CD4-positive, alpha-beta memory T cell (primary cell): ENCODE results near the gene SBF1. TPM values are rescaled to one million over a fixed set of nuclear protein-coding genes. Genes with fewer than 3 reads are reported as not detected.

Experiments used
- CTCF ChIA-PET: fragments of 350-600 bp; sonication (Branson Sonifier 250); formaldehyde crosslinking; loops from one replicate; lab custom pipeline; 2021; ENCODE audit warnings: inconsistent platforms; ENCODE audit not compliant: partially characterized antibody; lab: Charles Lee
- POLR2A ChIA-PET: fragments of 350-600 bp; sonication (Branson Sonifier 250); formaldehyde crosslinking; loops from one replicate; lab custom pipeline; 2021; ENCODE audit not compliant: partially characterized antibody; lab: Charles Lee
- DNase-seq, 5 donors: peaks; one replicate each; pipeline versions ENCODE4 v3.0.0 to v3.0.0-alpha.2; 2020 to 2022; ENCODE audit warnings: mixed read lengths in 1 of 5
- H3K27ac ChIP-seq: one replicate; pipeline ENCODE4 v1.7.0; 2013; ENCODE audit warnings: low read depth, low read length
- H3K27me3 ChIP-seq: 2 replicates; pipeline ENCODE4 v1.7.0; 2013; ENCODE audit warnings: mild to moderate bottlenecking, low read length, moderate library complexity; ENCODE audit not compliant: insufficient read depth
- H3K36me3 ChIP-seq: 2 replicates; pipeline ENCODE4 v1.7.0; 2013; ENCODE audit warnings: mild to moderate bottlenecking, low read length, moderate library complexity; ENCODE audit not compliant: insufficient read depth
- H3K4me1 ChIP-seq: 2 replicates; pipeline ENCODE4 v1.7.0; 2013; ENCODE audit warnings: mild to moderate bottlenecking, low read length, moderate library complexity; ENCODE audit not compliant: insufficient read depth
- H3K4me3 ChIP-seq, 2 donors: one replicate each; pipeline ENCODE4 v1.7.0; 2013; ENCODE audit warnings: low read length in 2 of 2, mild to moderate bottlenecking in 1 of 2
- H3K9me3 ChIP-seq, 2 donors: one replicate each; pipeline ENCODE4 v1.7.0; 2013; ENCODE audit warnings: low read length in 2 of 2, control low read depth in 1 of 2; ENCODE audit not compliant: control insufficient read depth in 1 of 2
- H3K27ac Mint-ChIP-seq, 7 donors: one replicate each; pipeline ENCODE4 v1.8.0; 2020 to 2021; ENCODE audit warnings: mixed read lengths in 7 of 7, mild to moderate bottlenecking in 6 of 7, inconsistent platforms in 3 of 7, moderate library complexity in 3 of 7
- H3K27me3 Mint-ChIP-seq, 2 donors: one replicate each; pipeline ENCODE4 v1.8.0; 2020 to 2021; ENCODE audit warnings: mixed read lengths in 2 of 2
- H3K36me3 Mint-ChIP-seq, 2 donors: one replicate each; pipeline ENCODE4 v1.8.0; 2020 to 2021; ENCODE audit warnings: mixed read lengths in 2 of 2, inconsistent platforms in 1 of 2, mild to moderate bottlenecking in 1 of 2
- H3K4me1 Mint-ChIP-seq, 4 donors: one replicate each; pipeline ENCODE4 v1.8.0; 2020 to 2021; ENCODE audit warnings: mixed read lengths in 4 of 4, mild to moderate bottlenecking in 1 of 4
- H3K4me3 Mint-ChIP-seq, 8 donors: one replicate each; pipeline ENCODE4 v1.8.0; 2020 to 2021; ENCODE audit warnings: mixed read lengths in 8 of 8, mild to moderate bottlenecking in 7 of 8, moderate library complexity in 6 of 8, inconsistent platforms in 3 of 8
- H3K9me3 Mint-ChIP-seq, 8 donors: one replicate each; pipeline ENCODE4 v1.8.0; 2020 to 2021; ENCODE audit warnings: mixed read lengths in 8 of 8, mild to moderate bottlenecking in 5 of 8, inconsistent platforms in 3 of 8, moderate library complexity in 1 of 8
- intact Hi-C: fragments of 100-400 bp; cut with micrococcal nuclease; formaldehyde crosslinking; loops from one replicate; pipeline ENCODE4 v1.15.1; 2023
- polyA plus RNA-seq, 2 donors: library from polyadenylated mRNA; unstranded; fragments of 300-500 nt; fragmentation: Illumina TruSeq; gene quantifications; one replicate each; pipeline ENCODE4 v1.2.3, GENCODE V29; 2021
- total RNA-seq, 2 experiments: library from RNA; stranded (reverse); gene quantifications; one replicate each; pipeline ENCODE4 v1.2.3, GENCODE V29; 2021

SBF1 gene
- total and polyA plus RNA-seq, 4 experiments from 2014 or later = 13.2 to 221 (median 130) TPM

DNA sequence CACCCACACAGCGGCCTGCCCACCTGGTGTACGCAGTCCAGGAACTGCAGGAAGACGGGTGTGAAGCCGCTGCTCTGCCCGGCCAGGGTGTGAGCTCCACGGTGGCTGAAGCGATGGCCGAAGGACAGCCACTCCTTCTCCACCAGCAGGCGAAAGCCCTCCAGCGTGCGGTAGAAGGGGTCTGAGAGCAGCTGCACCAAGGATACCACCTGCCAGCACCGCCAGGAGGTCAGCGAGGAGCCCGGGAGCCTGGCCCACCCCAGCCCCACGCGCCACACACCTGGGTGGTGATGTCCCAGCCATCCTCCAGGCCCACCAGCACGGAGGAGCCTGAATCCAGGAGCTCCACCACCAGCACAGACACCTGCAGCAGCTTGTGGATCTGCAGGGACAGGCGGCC, 19.6 kb downstream of the SBF1 start:
- H3K9me3 Mint-ChIP-seq = peaks cover 0 to 3% (median 0%) of the 10 kb centered on the region in 8 donors
- CTCF ChIA-PET = no interaction called here
- peaks cover 0 to 6% (median 4%) of the 10 kb centered on the region in 4 donors for H3K4me1 Mint-ChIP-seq
- peaks cover 23 to 56% of the 10 kb centered on the region in 2 donors for H3K36me3 Mint-ChIP-seq
- Histone ChIP-seq H3K27ac (no peak overlapping the region), H3K27me3 (no peaks in the 10 kb centered on the region), H3K4me3 (no peak overlapping the region), H3K36me3 (peaks cover 47% of the 10 kb centered on the region), H3K9me3 (no peaks in the 10 kb centered on the region), H3K4me1 (no peaks in the 10 kb centered on the region)
- H3K4me3 Mint-ChIP-seq = no peak overlapping the region
- no peaks in the 10 kb centered on the region for H3K27me3 Mint-ChIP-seq
- POLR2A ChIA-PET = interaction anchor here (0.8 to 6.2 kb wide), 2 partner anchors 14 to 122 kb away, joined by 3 to 38 read pairs; no protein-coding TSS in a partner anchor
- H3K27ac Mint-ChIP-seq = no peak overlapping the region
- no peak for DNase-seq
- intact Hi-C loops = no loop called here

DNA sequence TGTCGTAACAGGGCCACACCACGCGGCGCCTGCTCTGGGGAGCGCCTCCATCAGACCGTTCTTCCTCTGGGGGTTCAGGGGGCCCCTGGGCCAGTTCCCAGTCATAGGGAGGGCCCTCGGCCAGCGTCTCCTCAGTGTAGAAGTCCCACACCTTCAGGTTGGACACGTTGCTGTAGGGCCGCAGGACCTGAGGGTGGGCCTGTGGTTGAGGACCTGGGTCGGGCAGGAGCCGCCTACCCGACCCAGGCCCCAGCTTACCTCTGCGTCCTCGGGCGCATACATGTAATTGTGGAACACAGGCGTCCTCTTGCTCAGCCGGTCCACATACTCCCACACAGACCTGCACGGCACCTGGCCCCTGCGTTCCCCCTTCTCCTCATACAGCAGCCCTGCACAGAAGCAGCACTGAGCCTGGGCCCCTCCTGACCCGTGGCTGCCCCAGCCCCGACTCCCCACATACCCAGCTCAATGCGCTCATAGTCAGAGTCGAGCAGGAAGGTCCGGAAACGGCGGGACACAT, 20.2 kb downstream of the SBF1 start:
- no peaks in the 10 kb centered on the region for H3K27me3 ChIP-seq
- no peak overlapping the region for H3K4me3 ChIP-seq
- no peak for DNase-seq
- no peaks in the 10 kb centered on the region for H3K27me3 Mint-ChIP-seq
- peaks cover 46% of the 10 kb centered on the region for H3K36me3 ChIP-seq
- ChIA-PET CTCF (interaction anchor here (1.4 kb wide), 1 partner anchor 43 kb away, joined by 5 read pairs; no protein-coding TSS in a partner anchor), POLR2A (interaction anchor here (0.8 to 1.0 kb wide), 2 partner anchors 70 to 123 kb away, joined by 3 read pairs; partner anchors contain the start of gene SCO2)
- peaks cover 0 to 3% (median 0%) of the 10 kb centered on the region in 8 donors for H3K9me3 Mint-ChIP-seq
- H3K4me1 ChIP-seq = no peaks in the 10 kb centered on the region
- intact Hi-C loops = no loop called here
- H3K27ac ChIP-seq = no peak overlapping the region
- no peaks in the 10 kb centered on the region for H3K9me3 ChIP-seq
- H3K4me3 Mint-ChIP-seq = no peak overlapping the region
- peak overlapping the region in 2 of 7 donors; percentile 48 to 68 for H3K27ac Mint-ChIP-seq
- peaks cover 26 to 58% of the 10 kb centered on the region in 2 donors for H3K36me3 Mint-ChIP-seq
- peaks cover 0 to 7% (median 5%) of the 10 kb centered on the region in 4 donors for H3K4me1 Mint-ChIP-seq

DNA sequence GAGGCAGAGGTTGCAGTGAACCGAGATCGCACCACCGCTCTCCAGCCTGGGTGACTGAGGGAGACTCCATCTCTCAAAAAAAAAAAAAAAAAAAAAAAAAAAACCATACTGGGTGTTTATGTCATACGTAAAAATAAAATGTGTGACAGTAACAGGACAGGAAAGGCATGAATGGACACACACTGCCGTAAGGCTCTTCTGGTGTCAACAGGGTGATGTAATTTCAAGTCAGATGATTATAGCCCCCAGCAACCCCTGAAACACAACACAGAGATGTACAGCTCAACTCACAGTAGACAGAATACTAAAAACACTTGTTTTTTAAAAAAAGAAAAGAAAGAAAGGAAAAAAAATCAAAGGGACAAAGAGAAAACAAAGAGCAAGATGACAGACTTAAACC, 22.2 kb downstream of the SBF1 start:
- Histone ChIP-seq H3K4me3 (no peak overlapping the region), H3K4me1 (no peaks in the 10 kb centered on the region), H3K27me3 (no peaks in the 10 kb centered on the region), H3K9me3 (no peaks in the 10 kb centered on the region), H3K36me3 (peaks cover 53% of the 10 kb centered on the region), H3K27ac (no peak overlapping the region)
- POLR2A ChIA-PET = interaction anchor here (0.9 to 1.9 kb wide), 5 partner anchors 8 to 45 kb away, joined by 3 to 7 read pairs (median 5); no protein-coding TSS in a partner anchor
- Mint-ChIP-seq H3K27ac (peak overlapping the region in 5 of 7 donors; percentile 17 to 76 (median 68)), H3K9me3 (peaks cover 0 to 5% (median 0%) of the 10 kb centered on the region in 8 donors), H3K4me3 (no peak overlapping the region), H3K36me3 (peaks cover 30 to 63% of the 10 kb centered on the region in 2 donors), H3K4me1 (peaks cover 0 to 9% (median 5%) of the 10 kb centered on the region in 4 donors), H3K27me3 (no peaks in the 10 kb centered on the region)
- intact Hi-C loops = loop anchor here (2.0 kb wide), 1 partner anchor 16 kb away; no protein-coding TSS in a partner anchor
- CTCF ChIA-PET = interaction anchor here (0.7 to 1.4 kb wide), 2 partner anchors 73 to 112 kb away, joined by 3 read pairs; partner anchors contain the start of gene SCO2
- no peak for DNase-seq

- peaks cover 25 to 47% of the 10 kb centered on the region in 2 donors for H3K36me3 Mint-ChIP-seq
- peaks cover 0 to 4% (median 0%) of the 10 kb centered on the region in 8 donors for H3K9me3 Mint-ChIP-seq
- no peak overlapping the region for H3K4me3 ChIP-seq
- no peak overlapping the region for H3K27ac ChIP-seq
- intact Hi-C loops = loop anchor here (10.0 kb wide), 1 partner anchor 47 kb away; no protein-coding TSS in a partner anchor
- H3K4me1 Mint-ChIP-seq = peaks cover 10 to 16% (median 12%) of the 10 kb centered on the region in 4 donors
- H3K27me3 ChIP-seq = no peaks in the 10 kb centered on the region
- H3K4me3 Mint-ChIP-seq = peak overlapping the region in 1 of 8 donors; percentile 26
- peaks cover 16% of the 10 kb centered on the region for H3K4me1 ChIP-seq
- H3K36me3 ChIP-seq = peaks cover 28% of the 10 kb centered on the region
- peak in 1 of 5 donors; percentile 30 for DNase-seq
- CTCF ChIA-PET = interaction anchor here (1.5 kb wide), 1 partner anchor 26 kb away, joined by 3 read pairs; no protein-coding TSS in a partner anchor
- POLR2A ChIA-PET = interaction anchor here (1.0 to 1.4 kb wide), 3 partner anchors 8 to 22 kb away, joined by 3 to 8 read pairs (median 4); no protein-coding TSS in a partner anchor
- no peaks in the 10 kb centered on the region for H3K27me3 Mint-ChIP-seq
- peak overlapping the region in 3 of 7 donors; percentile 29 to 52 (median 38) for H3K27ac Mint-ChIP-seq
- H3K9me3 ChIP-seq = no peaks in the 10 kb centered on the region
Measured at GRCh38 chr22:50447576-50448551, 27.0 kb downstream of the SBF1 start.

GRCh38 chr22:50446708-50447575, 27.9 kb downstream of the SBF1 start:
- Mint-ChIP-seq H3K36me3 (peaks cover 22 to 45% of the 10 kb centered on the region in 2 donors), H3K27me3 (no peaks in the 10 kb centered on the region), H3K4me1 (peaks cover 9 to 18% (median 12%) of the 10 kb centered on the region in 4 donors), H3K4me3 (no peak overlapping the region), H3K27ac (no peak overlapping the region), H3K9me3 (peaks cover 0 to 4% (median 0%) of the 10 kb centered on the region in 8 donors)
- intact Hi-C loops = loop anchor here (10.0 kb wide), 1 partner anchor 48 kb away; no protein-coding TSS in a partner anchor
- H3K27ac ChIP-seq = no peak overlapping the region
- H3K27me3 ChIP-seq = no peaks in the 10 kb centered on the region
- POLR2A ChIA-PET = interaction anchor here (1.4 kb wide), 1 partner anchor 23 kb away, joined by 8 read pairs; no protein-coding TSS in a partner anchor
- CTCF ChIA-PET = interaction anchor here (1.5 kb wide), 1 partner anchor 27 kb away, joined by 3 read pairs; no protein-coding TSS in a partner anchor
- DNase-seq = peak in 1 of 5 donors; percentile 37
- no peaks in the 10 kb centered on the region for H3K9me3 ChIP-seq
- no peak overlapping the region for H3K4me3 ChIP-seq
- H3K4me1 ChIP-seq = peaks cover 16% of the 10 kb centered on the region
- peaks cover 28% of the 10 kb centered on the region for H3K36me3 ChIP-seq
